HEK293 (cell line): ENCODE results near the gene CCDC122.

Experiments used
- CTCF ChIA-PET: fragments of 350-600 bp; formaldehyde crosslinking; extraction: SDS; loops from one replicate; lab custom pipeline; 2021; ENCODE audit warnings: antibody characterized with exemption; lab: Yijun Ruan, JAX
- POLR2A ChIA-PET: fragments of 300-600 bp; formaldehyde crosslinking; extraction: SDS; loops from one replicate; lab custom pipeline; 2020; ENCODE audit warnings: antibody characterized with exemption, inconsistent platforms; lab: Yijun Ruan, JAX
- H3K27ac ChIP-seq: fragments of 200-500 bp; sonication (Bioruptor generic); 2 replicates; pipeline ENCODE4 v1.5.1; 2014; ENCODE audit warnings: low read depth, low read length, control low read depth, inconsistent platforms; ENCODE audit errors: extremely low read depth
- H3K36me3 ChIP-seq, 2 experiments: fragments of 200-500 bp in 1 of 2; sonication (Bioruptor generic) in 1 of 2; 1 replicate in 1 of 2; 2 replicates in 1 of 2; pipeline ENCODE4 v1.5.1; 2014 to 2017; ENCODE audit warnings: inconsistent platforms in 2 of 2, low read length in 2 of 2; ENCODE audit not compliant: control insufficient read depth in 2 of 2, insufficient read depth in 1 of 2
- H3K4me1 ChIP-seq: fragments of 200-500 bp; sonication (Bioruptor generic); 2 replicates; pipeline ENCODE4 v1.5.1; 2014; ENCODE audit warnings: mild to moderate bottlenecking, low read length, inconsistent platforms; ENCODE audit not compliant: control insufficient read depth, insufficient read depth
- H3K4me3 ChIP-seq: 2 replicates; pipeline ENCODE4 v1.5.1; 2011; ENCODE audit warnings: low read depth, mild to moderate bottlenecking, control low read depth, low read length, moderate library complexity
- H3K9me3 ChIP-seq: fragments of 200-500 bp; sonication (Bioruptor generic); 2 replicates; pipeline ENCODE4 v1.5.1; 2014; ENCODE audit warnings: low read depth, low read length, inconsistent platforms; ENCODE audit not compliant: control insufficient read depth, insufficient read depth
- KLF7 ChIP-seq: fragments of 450-650 bp; formaldehyde crosslinking; IDR thresholded peaks from 2 replicates; pipeline ENCODE4 v1.5.1; 2016; ENCODE audit warnings: missing biosample characterization, missing genetic modification characterization, borderline replicate concordance
- REST ChIP-seq: fragments of 450-650 bp; formaldehyde crosslinking; IDR thresholded peaks from 2 replicates; pipeline ENCODE4 v1.5.1; 2016; ENCODE audit warnings: missing biosample characterization, missing genetic modification characterization
- TRIM28 ChIP-seq: IDR thresholded peaks from 2 replicates; pipeline ENCODE4 v1.6.1; 2011; ENCODE audit warnings: low read length, control low read depth, borderline replicate concordance
- ZBTB17 ChIP-seq: fragments of 450-650 bp; formaldehyde crosslinking; IDR thresholded peaks from 2 replicates; pipeline ENCODE4 v1.5.1; 2016; ENCODE audit warnings: missing biosample characterization, missing genetic modification characterization
- ZBTB20 ChIP-seq: fragments of 450-650 bp; formaldehyde crosslinking; IDR thresholded peaks from 2 replicates; pipeline ENCODE4 v1.5.1; 2016; ENCODE audit warnings: missing biosample characterization, missing genetic modification characterization
- ZIC2 ChIP-seq: fragments of 450-650 bp; formaldehyde crosslinking; IDR thresholded peaks from 2 replicates; pipeline ENCODE4 v1.5.1; 2016; ENCODE audit warnings: missing biosample characterization, missing genetic modification characterization
- ZNF23 ChIP-seq: fragments of 450-650 bp; formaldehyde crosslinking; IDR thresholded peaks from 2 replicates; pipeline ENCODE4 v1.5.1; 2016; ENCODE audit warnings: missing biosample characterization, missing genetic modification characterization, borderline replicate concordance
- ZNF280C ChIP-seq: fragments of 450-650 bp; formaldehyde crosslinking; IDR thresholded peaks from 2 replicates; pipeline ENCODE4 v1.5.1; 2016; ENCODE audit warnings: missing biosample characterization, missing genetic modification characterization
- ZNF362 ChIP-seq: fragments of 450-650 bp; formaldehyde crosslinking; IDR thresholded peaks from 2 replicates; pipeline ENCODE4 v1.5.1; 2016; ENCODE audit warnings: missing biosample characterization, missing genetic modification characterization
- ZNF398 ChIP-seq: fragments of 450-650 bp; formaldehyde crosslinking; IDR thresholded peaks from 2 replicates; pipeline ENCODE4 v1.5.1; 2017; ENCODE audit warnings: missing biosample characterization, missing genetic modification characterization
- ZNF514 ChIP-seq: fragments of 450-650 bp; formaldehyde crosslinking; IDR thresholded peaks from 2 replicates; pipeline ENCODE4 v1.5.1; 2016; ENCODE audit warnings: missing biosample characterization, missing genetic modification characterization
- ZNF521 ChIP-seq: fragments of 450-650 bp; formaldehyde crosslinking; IDR thresholded peaks from 2 replicates; pipeline ENCODE4 v1.5.1; 2017; ENCODE audit warnings: missing biosample characterization, mild to moderate bottlenecking, missing genetic modification characterization
- ZNF530 ChIP-seq: fragments of 450-650 bp; formaldehyde crosslinking; IDR thresholded peaks from 2 replicates; pipeline ENCODE4 v1.5.1; 2016; ENCODE audit warnings: low read depth, missing biosample characterization, missing genetic modification characterization
- ZNF549 ChIP-seq: fragments of 450-650 bp; IDR thresholded peaks from 2 replicates; pipeline ENCODE4 v1.5.1; 2018; ENCODE audit warnings: missing biosample characterization, missing genetic modification characterization, mild to moderate bottlenecking, inconsistent platforms, moderate library complexity
- ZNF610 ChIP-seq: fragments of 450-650 bp; formaldehyde crosslinking; IDR thresholded peaks from 2 replicates; pipeline ENCODE4 v1.5.1; 2016; ENCODE audit warnings: missing biosample characterization, missing genetic modification characterization, borderline replicate concordance
- ZNF621 ChIP-seq: fragments of 450-650 bp; formaldehyde crosslinking; IDR thresholded peaks from 2 replicates; pipeline ENCODE4 v1.5.1; 2017; ENCODE audit warnings: missing biosample characterization, missing genetic modification characterization
- ZNF701 ChIP-seq: fragments of 450-650 bp; formaldehyde crosslinking; IDR thresholded peaks from 2 replicates; pipeline ENCODE4 v1.5.1; 2016; ENCODE audit warnings: missing biosample characterization, missing genetic modification characterization
- ZNF777 ChIP-seq: fragments of 450-650 bp; formaldehyde crosslinking; IDR thresholded peaks from 2 replicates; pipeline ENCODE4 v1.5.1; 2017; ENCODE audit warnings: missing biosample characterization, missing genetic modification characterization, borderline replicate concordance
- ZNF830 ChIP-seq: fragments of 450-650 bp; IDR thresholded peaks from 2 replicates; pipeline ENCODE4 v1.5.0; 2018; ENCODE audit warnings: missing biosample characterization, missing genetic modification characterization, low read depth, mild to moderate bottlenecking, moderate library complexity
- ZSCAN30 ChIP-seq: fragments of 450-650 bp; IDR thresholded peaks from 2 replicates; pipeline ENCODE4 v1.5.1; 2018; ENCODE audit warnings: missing biosample characterization, mild to moderate bottlenecking, missing genetic modification characterization, moderate library complexity

The CCDC122 gene

GRCh38 chr13:43846496-43847158 lies 32.9 kb downstream of the CCDC122 start:
- Histone ChIP-seq H3K4me1 (no peaks in the 10 kb centered on the region), H3K4me3 (no peak overlapping the region), H3K9me3 (no peaks in the 10 kb centered on the region), H3K27ac (no peak overlapping the region), H3K36me3 (no peaks in the 10 kb centered on the region)
- ChIA-PET POLR2A (interaction anchor here (0.6 kb wide), 1 partner anchor 1069 kb away, joined by 4 read pairs; no protein-coding TSS in a partner anchor), CTCF (no interaction called here)
- no peak for TF ChIP-seq ZBTB20
- no peak for TF ChIP-seq ZNF521 (tag by site-specific recombination)
- TF ChIP-seq ZNF549 (tag by site-specific recombination): no peak

GRCh38 chr13:43838909-43839308 lies 40.6 kb downstream of the CCDC122 start:
- POLR2A ChIA-PET: no interaction called here
- Histone ChIP-seq H3K4me3 (no peak overlapping the region), H3K4me1 (no peaks in the 10 kb centered on the region), H3K9me3 (no peaks in the 10 kb centered on the region), H3K36me3 (no peaks in the 10 kb centered on the region), H3K27ac (no peak overlapping the region)
- CTCF ChIA-PET: interaction anchor here (0.5 to 0.7 kb wide), 2 partner anchors 19 to 753 kb away, joined by 3 read pairs; no protein-coding TSS in a partner anchor
- TF ChIP-seq ZNF23 (tag by site-specific recombination) (no peak), ZBTB17 (no peak), ZNF398 (no peak), ZNF610 (tag by site-specific recombination) (no peak), ZNF701 (no peak), ZNF830 (tag by site-specific recombination) (no peak), ZNF280C (no peak), ZNF530 (tag by site-specific recombination) (no peak), KLF7 (tag by site-specific recombination) (no peak), ZIC2 (tag by site-specific recombination) (no peak), ZNF777 (tag by site-specific recombination) (no peak), ZNF362 (no peak), ZSCAN30 (tag by site-specific recombination) (no peak), TRIM28 (no peak), ZNF514 (no peak), ZNF621 (tag by site-specific recombination) (no peak), REST (tag by site-specific recombination) (no peak)
